OCI-LY7 (cell line): ENCODE results near the gene C9orf57.

Experiments used
- CTCF ChIP-seq: fragments of 200-600 bp; sonication (generic); conservative IDR thresholded peaks from 2 replicates; pipeline ENCODE4 v1.5.1; 2014; ENCODE audit warnings: mild to moderate bottlenecking, antibody characterized with exemption, low read length, moderate library complexity, mixed read lengths
- EZH2phosphoT487 ChIP-seq: fragments of 200-600 bp; sonication (generic); IDR thresholded peaks from 2 replicates; pipeline ENCODE4 v1.6.1; 2018; ENCODE audit warnings: low read depth, borderline replicate concordance, mild to moderate bottlenecking, mixed run types, antibody characterized with exemption, low read length, moderate library complexity, mixed read lengths

GRCh38 chr9:72025906-72026305, 34.5 kb downstream of the C9orf57 start:
- TF ChIP-seq CTCF (no peak), EZH2phosphoT487 (no peak)
